Islet precursor cell (in vitro differentiated cells): ENCODE results near the gene MRPS31.
"Not testable (repeated sequence)": the region's sequence is repeated elsewhere in the genome, so short reads cannot be mapped to it uniquely, and the experiment has no call there.

Experiments used
- DNase-seq: peaks from one replicate; pipeline ENCODE4 v3.0.0-alpha.2; 2018

Gene MRPS31

GRCh38 chr13:40789275-40790153 is 18.5 kb upstream of the MRPS31 start, which contains the start of gene SLC25A15:
Gene SLC25A15, plus strand, starts transcription at chr13:40789611. Its CDS starts 3,616 bp downstream, at chr13:40793227.
- DNase-seq, result peak; percentile 92

- DNase-seq, result peak; percentile 15
Observed at GRCh38 chr13:40788540-40789274, 17.7 kb upstream of the MRPS31 start.

GRCh38 chr13:40787062-40787461 is 16.1 kb upstream of the MRPS31 start:
- peak; percentile 12 for DNase-seq

GRCh38 chr13:40786568-40786996 is 15.6 kb upstream of the MRPS31 start:
- peak; percentile 39 for DNase-seq

GRCh38 chr13:40784540-40784939 is 13.6 kb upstream of the MRPS31 start:
- DNase-seq, result peak; percentile 17

- not testable (repeated sequence) for DNase-seq
Observed at GRCh38 chr13:40782971-40783370, 12.0 kb upstream of the MRPS31 start.

DNA sequence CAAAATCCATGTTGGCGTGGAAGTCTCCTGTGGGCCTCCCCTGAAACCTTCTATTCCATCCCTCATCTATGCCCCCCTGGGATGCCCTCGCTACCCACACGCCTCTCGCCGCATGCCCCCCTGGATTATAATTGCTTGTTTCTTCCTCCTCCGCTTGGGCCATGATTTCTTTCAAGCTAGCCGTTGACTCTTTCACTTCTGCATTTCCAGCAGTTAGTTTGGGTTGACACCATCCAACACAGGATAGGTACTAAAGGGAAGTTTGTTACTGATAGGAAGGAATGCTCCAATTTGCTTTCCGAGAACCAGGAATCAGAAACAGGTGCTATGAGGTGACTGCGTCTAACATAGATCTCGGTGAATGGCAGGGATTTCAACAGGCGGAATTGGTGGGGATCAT is 10.7 kb upstream of the MRPS31 start:
- DNase-seq, result no peak

- peak; percentile 67 for DNase-seq
Observed at GRCh38 chr13:40780822-40781401, 9.9 kb upstream of the MRPS31 start.

- DNase-seq, result peak; percentile 42
Observed at GRCh38 chr13:40779796-40780285, 8.9 kb upstream of the MRPS31 start.

DNA sequence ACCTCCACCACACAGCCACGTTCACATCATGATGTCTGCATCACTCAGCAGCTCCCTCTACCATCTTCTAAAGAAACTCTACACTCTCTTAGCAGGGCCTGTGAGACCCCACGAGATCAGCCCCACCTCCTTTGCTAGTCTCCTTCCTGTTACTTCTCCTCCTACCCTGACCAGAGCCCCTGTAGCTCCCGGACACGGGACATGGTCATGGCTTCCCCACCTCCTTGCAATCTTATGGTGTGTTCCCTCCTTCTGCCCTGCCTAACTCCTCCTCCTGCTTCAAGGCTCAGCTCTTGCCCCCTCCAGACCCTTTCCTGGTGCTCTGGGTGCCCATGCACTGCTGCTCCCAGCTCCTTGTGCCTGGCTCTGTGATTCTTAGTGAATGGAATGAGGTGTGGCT is 8.1 kb upstream of the MRPS31 start:
- peak; percentile 37 for DNase-seq

- DNase-seq, result no peak
Observed at GRCh38 chr13:40777809-40778175, 6.8 kb upstream of the MRPS31 start.

- DNase-seq, result peak; percentile 62
Observed at GRCh38 chr13:40777166-40777808, 6.3 kb upstream of the MRPS31 start.

GRCh38 chr13:40776681-40777165 is 5.7 kb upstream of the MRPS31 start:
- DNase-seq, result peak; percentile 54

GRCh38 chr13:40776232-40776631 is 5.2 kb upstream of the MRPS31 start:
- DNase-seq, result no peak

DNA sequence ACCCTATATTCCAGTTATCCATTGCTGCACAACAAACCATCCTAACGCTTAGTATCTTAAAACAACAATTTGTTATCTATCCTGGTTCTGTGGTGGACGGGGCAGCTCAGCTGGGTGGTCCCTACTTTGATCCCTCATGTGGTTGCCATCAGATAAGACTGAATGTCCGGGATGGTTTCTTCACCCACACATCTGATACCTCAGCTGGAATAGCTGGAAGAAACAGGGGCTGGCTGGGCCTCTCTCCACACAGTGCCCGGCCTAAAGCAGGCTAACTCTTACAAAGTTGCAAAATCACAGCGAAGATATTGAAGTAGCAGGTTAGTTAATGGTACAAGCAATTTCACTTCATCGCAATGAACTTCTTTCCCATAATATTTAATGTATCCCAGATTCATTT is 3.7 kb upstream of the MRPS31 start:
- DNase-seq, result no peak

DNA sequence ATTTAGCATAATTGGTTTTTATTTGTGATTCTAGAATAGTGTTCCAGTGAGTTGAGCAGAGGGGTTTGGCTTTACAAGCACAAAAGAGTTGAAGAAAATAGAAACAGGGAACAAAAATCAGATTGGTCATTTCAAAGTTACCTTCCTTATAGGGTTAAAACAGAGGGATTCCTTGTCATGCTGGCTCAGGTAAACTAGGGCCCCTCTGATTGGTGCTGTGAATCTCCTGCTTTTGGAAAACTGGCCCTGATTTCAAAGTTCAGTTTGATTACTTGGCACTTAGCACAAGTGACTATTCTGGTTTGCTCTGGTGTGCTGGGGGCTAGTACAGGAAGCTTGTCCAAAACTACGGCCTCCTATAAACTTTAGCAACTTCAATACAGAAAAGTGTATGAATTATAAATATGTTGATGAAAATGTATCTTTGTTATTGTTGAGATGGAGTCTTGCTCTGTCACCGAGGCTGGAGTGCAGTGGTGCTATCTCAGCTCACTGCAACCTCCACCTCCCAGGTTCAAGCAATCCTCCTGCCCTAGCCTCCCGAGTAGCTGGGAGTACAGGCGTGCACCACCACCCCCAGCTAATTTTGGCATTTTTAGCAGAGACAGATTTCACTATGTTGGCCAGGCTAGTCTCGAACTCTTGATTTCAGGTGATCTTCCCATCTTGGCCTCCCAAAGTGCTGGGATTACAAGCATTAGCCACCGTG is 1.9 kb upstream of the MRPS31 start:
- DNase-seq, result no peak

- no peak for DNase-seq
Observed at GRCh38 chr13:40770609-40770933, 419 bp downstream of the MRPS31 start.

GRCh38 chr13:40769970-40770369 is 1.0 kb downstream of the MRPS31 start:
- DNase-seq, result no peak

DNA sequence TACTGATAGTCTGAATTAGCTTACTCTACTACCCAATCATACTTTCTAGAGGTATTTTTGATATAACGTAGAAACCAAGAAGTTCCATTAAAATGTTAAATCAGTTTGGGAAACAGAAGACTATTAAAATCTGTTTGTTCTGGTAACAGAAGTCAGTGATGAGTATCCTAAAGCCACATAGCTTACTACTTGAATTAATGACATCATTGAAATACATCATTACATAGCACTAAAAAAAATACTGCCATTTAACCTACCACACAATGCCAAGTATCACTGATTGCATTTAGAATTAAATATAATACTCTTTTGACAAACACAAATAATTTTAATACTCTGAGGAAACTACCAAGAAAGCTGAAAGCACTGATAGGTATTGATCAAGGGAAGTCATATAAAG is 5.4 kb downstream of the MRPS31 start:
- no peak for DNase-seq

DNA sequence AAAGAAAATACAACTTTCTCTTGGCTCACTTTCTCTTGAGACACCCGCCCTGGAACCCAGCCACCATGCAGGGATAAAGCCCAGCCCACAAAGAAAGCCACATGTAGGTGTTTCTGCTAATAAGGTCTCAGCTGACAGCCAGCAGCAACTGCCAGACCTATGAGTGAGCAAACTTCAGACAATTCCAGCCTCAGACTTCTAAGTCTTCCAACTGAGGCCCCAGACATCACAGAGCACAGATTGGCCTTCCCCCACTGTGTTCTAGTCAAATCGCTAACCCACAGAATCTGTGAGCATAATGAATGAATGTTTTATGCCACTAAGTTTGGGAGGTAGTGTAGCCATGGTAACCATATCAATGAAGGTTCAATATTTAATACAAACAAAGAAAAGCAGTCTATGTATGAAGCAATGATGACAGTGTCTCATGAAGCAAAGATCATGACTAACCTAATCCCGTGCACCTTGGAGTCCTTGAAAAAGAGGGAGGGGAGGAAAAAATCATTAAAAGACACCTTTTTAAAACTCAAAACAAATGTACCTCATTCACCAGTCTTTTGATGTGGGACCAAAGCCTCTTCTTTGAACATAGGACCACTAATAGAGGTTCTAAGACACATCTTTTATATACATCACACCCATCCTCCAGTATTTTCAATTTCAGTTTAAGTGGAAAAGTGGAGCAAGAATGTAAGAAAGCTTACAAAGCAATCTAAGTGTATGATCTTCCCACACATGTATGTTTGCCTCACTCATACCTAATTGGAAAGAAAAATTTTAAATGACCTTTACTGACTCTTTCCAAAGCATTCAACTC is 6.2 kb downstream of the MRPS31 start:
- DNase-seq, result no peak

GRCh38 chr13:40762849-40763248 is 8.1 kb downstream of the MRPS31 start:
- no peak for DNase-seq
